Transverse colon (tissue), 4 donors: Measurements from ENCODE around the gene IFITM1.
"Not testable (repeated sequence)": the region's sequence is repeated elsewhere in the genome, so short reads cannot be mapped to it uniquely, and the experiment has no call there.

Source experiments
- POLR2A ChIP-seq: fragments of 450-650 bp; IDR thresholded peaks from one replicate; pipeline ENCODE4 v1.6.1; 2016; ENCODE audit warnings: antibody characterized with exemption, mild to moderate bottlenecking, moderate library complexity
- POLR2AphosphoS5 ChIP-seq, 3 donors: sonication (generic); formaldehyde crosslinking; IDR thresholded peaks; one replicate each; pipeline ENCODE4 v1.6.1; 2016; ENCODE audit warnings: antibody characterized with exemption in 3 of 3
- TF ChIP-seq, protein P1 (sequence below), 5 experiments: fragments of 200-600 bp in 3 of 5; fragments of 450-650 bp in 2 of 5; sonication (generic) in 3 of 5; IDR thresholded peaks; 1 replicate in 2 of 5; 2 replicates in 3 of 5; pipeline ENCODE4 v1.5.1; 2016 to 2017; ENCODE audit warnings: antibody characterized with exemption in 5 of 5, inconsistent platforms in 3 of 5, mild to moderate bottlenecking in 2 of 5, moderate library complexity in 1 of 5

DNA sequence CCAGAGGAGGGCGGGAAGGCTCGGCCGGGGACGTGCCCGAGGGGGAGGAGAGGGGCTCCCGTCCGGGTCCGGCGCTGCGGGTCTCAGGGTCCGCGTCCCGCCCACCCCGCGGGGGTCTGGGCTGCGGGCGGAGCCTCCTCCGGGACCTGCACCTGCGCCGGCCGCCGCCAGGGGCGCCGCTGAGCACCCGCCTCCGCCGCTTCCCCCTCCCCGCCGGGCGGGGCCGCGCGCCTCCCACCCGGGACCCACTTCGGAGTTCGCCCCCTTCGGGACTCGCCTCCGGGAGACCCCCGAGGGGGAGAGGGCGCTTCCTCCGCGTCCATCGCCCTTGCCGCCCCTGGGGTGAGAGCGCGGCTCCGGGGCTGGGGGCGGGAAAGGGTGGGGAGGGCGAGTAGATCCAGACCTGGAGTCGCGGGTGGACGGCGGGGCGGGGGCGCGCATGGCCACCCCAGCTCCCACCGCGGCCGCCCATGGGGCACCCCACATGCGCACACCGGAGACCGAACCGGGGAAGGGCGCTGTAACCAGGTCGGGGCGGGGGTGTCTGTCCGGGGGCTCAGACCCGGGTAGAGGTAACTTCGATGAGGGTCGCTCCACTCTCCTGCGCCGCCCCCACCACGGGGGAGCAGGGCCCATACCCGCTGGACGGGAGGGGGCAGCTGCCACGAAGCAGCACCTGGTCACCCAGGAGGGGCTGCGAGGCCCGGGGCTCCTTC, 4.7 kb downstream of the IFITM1 start:
- TF ChIP-seq, protein P1, sequence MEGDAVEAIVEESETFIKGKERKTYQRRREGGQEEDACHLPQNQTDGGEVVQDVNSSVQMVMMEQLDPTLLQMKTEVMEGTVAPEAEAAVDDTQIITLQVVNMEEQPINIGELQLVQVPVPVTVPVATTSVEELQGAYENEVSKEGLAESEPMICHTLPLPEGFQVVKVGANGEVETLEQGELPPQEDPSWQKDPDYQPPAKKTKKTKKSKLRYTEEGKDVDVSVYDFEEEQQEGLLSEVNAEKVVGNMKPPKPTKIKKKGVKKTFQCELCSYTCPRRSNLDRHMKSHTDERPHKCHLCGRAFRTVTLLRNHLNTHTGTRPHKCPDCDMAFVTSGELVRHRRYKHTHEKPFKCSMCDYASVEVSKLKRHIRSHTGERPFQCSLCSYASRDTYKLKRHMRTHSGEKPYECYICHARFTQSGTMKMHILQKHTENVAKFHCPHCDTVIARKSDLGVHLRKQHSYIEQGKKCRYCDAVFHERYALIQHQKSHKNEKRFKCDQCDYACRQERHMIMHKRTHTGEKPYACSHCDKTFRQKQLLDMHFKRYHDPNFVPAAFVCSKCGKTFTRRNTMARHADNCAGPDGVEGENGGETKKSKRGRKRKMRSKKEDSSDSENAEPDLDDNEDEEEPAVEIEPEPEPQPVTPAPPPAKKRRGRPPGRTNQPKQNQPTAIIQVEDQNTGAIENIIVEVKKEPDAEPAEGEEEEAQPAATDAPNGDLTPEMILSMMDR (IDR thresholded peaks at IDR 0.05): not testable (repeated sequence)
- not testable (repeated sequence) for TF ChIP-seq POLR2A; POLR2AphosphoS5 (IDR thresholded peaks at IDR 0.05)
